Fibroblast of pulmonary artery (primary cell): ENCODE results near the gene L3MBTL1.

Experiments
- DNase-seq: peaks from one replicate; pipeline ENCODE4 v3.0.0-alpha.2; 2010; ENCODE audit warnings: low read depth
- H3K4me3 ChIP-seq: replicated peaks from 2 replicates; pipeline ENCODE4 v1.5.1; 2011; ENCODE audit warnings: low read depth, mild to moderate bottlenecking, control low read depth, low read length, moderate library complexity
- CTCF ChIP-seq: IDR thresholded peaks from 2 replicates; pipeline ENCODE4 v1.5.1; 2011; ENCODE audit warnings: mild to moderate bottlenecking, control low read depth, low read length, inconsistent platforms; ENCODE audit errors: missing control alignments

L3MBTL1 gene

DNA sequence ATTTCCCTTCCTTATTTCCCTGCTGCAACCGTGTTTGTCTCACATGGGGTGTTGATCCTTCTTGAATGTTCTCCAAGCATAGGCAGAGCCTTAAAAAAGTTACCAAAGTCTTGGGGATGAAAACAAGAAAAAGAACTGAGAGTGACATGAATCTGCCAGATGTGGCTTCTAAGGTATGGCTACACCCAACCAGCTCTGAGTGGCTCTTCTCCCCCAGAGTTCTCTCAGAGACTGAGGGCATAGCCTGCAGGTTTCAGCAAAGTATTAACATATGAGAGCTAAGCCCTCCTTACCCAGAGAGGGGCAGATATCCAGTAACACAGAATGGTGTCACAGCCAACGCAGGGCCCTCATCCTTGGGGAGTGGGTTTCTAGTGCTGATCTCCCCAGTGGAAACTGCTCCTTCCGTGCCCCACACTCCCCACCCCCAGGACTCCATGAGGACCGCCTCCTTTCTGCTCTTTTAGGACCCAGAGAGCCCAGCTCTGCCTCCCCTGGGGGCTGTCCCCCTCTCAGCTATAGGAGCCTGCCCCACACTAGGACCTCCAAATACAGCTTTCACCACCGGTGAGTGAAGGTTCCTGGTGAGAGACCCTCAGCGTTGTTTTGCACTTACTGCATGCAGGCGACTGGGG, 28.0 kb downstream of the L3MBTL1 start:
- TF ChIP-seq CTCF: no peak
- no peak for DNase-seq
- H3K4me3 ChIP-seq: no peak overlapping the region

- no peak for TF ChIP-seq CTCF
- no peak overlapping the region for H3K4me3 ChIP-seq
- DNase-seq: no peak
These were observed 28.7 kb downstream of the L3MBTL1 start for GRCh38 chr20:43536041-43536816.

DNA sequence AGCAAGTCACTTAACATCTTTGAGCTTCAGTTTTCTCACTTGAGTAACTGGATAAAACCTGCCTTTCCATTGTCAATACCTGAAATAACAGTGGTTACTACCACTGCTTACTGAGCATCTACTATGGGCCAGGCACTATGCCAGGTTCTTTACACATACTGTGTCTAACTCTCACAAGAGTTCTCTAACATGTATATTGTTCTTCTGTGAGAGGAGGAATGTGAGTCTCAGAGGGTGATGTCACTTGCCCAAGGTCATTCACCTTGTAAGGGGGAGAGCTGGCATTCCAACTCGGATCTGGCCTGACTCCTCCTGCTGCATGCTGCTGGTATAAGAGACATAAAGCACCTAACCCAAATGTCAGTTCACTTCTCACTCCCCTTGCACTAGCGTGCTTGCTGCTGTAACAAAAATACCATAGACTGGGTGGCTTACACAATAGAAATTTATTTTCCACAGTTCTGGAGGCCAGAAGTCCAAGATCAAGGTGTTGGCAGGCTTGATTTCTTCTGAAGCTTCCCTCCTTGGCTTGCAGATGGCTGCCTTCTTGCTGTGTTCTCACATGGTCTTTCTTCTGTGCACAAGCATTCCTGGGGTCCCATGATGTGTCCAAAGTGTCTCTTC, 29.4 kb downstream of the L3MBTL1 start:
- peak; percentile 2 for TF ChIP-seq CTCF
- DNase-seq: peak; percentile 76
- no peak overlapping the region for H3K4me3 ChIP-seq

DNA sequence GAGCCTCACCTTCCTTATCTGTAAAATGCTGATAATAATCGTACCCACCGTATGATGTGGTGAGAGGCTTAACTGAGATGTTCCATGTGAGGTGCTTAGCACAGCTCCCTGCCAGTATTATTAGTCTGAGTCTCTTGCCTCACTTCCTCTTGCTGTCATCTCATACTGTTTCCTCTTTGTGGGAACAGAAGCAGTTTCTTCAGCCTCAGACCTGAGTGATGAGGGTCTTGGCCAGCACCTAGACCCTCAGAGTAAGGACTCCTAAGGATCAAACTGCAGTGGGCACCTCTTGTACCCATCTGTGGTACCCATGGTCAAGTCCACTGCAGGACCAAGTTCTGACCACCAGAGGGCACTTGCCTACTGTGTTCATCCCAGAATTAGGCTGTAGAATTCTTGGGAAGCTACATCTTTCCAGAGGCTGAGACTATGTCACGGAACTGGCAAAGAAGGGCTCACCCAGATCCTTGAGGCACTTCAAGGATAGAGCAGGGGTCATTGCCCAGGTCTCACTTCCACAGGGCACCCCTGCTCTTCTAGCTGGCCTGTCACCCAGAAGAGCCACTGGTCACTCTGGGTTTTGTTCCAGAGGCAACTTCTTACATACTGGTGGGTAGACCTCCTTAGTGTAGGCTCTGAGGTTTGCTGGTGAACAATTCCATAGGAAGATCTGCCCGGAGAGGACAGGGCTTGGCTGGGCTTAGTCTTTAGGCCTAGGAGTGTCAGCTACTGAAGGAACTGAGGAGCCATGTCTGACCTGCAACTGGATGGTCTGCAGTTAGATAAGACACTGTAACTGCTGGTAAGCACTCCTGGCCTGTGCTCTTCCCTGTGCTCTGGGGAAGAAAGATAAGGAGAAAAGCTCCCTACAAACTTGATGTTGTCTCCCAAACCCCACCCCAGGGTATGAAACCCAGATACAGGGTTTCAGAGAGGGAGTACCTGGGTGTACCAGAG, 30.7 kb downstream of the L3MBTL1 start:
- no peak overlapping the region for H3K4me3 ChIP-seq
- peak; percentile 75 for DNase-seq
- no peak for TF ChIP-seq CTCF

GRCh38 chr20:43538878-43539700, 31.6 kb downstream of the L3MBTL1 start:
- H3K4me3 ChIP-seq: no peak overlapping the region
- DNase-seq: peak; percentile 26
- no peak for TF ChIP-seq CTCF
